GM18951 (cell line): ENCODE data around the gene MAGI1.
"Not testable (repeated sequence)": the region's sequence is repeated elsewhere in the genome, so short reads cannot be mapped to it uniquely, and the experiment has no call there.

Experiments
- POLR2A ChIP-seq: IDR thresholded peaks from 4 replicates; pipeline ENCODE4 v1.6.1; 2011; ENCODE audit warnings: mild to moderate bottlenecking; ENCODE audit not compliant: insufficient read length, insufficient read depth; ENCODE audit errors: extremely low read depth
- in situ Hi-C: fragments of 300-500 bp; cut with MboI; formaldehyde crosslinking; loops from one replicate; pipeline ENCODE4 v1.12.0; 2022; ENCODE audit warnings: low sequenced_read_pairs, mixed read lengths, inconsistent platforms; ENCODE audit not compliant: unreplicated experiment

MAGI1 gene

DNA sequence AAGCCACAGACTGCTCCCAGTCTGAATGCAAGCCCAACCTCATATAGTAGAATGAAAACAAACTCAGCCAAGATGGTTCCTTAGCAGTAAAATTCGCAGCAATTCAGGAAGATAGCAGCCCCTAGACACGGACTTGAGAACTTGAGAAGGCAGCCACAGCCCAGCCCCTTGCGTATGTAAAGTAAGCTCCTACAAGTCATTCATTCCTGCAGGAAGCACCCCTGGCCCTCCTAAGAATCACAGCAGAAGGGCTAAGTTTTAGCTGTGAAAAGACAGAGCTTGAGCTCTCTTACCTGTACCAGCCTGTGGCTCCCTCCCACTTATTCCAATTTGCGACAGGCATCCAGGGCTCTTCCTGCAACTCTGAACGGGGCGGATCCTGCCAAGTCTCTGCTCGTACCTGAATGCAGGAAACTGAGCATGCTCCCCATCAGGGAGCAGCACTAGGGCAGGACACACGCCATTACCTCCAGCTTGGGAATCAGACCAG lies 136.4 kb downstream of the MAGI1 start:
- in situ Hi-C loops = no loop called here
- no peak for TF ChIP-seq POLR2A

- in situ Hi-C loops = no loop called here
- no peak for TF ChIP-seq POLR2A
Observed at GRCh38 chr3:65901226-65901625, 137.5 kb downstream of the MAGI1 start.

DNA sequence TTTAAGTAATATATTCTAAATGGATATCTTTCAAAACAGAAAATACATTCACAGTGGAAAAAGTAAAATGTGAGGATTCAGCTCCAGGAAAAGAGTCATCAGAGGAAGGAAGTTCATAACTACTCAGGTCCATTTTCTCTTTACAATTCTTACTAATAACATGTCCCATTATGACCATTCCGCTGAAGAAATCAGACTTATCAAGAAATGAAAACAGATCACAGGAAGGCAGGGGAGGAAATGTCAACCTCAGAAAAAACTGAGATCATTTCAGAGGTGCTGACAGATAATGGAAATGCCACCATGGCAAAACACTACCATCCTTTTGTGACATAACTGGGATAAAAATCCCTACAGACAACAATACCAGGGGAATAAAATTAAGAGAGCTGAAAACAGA lies 139.5 kb downstream of the MAGI1 start:
- no peak for TF ChIP-seq POLR2A
- in situ Hi-C loops = no loop called here

- in situ Hi-C loops = no loop called here
- TF ChIP-seq POLR2A = no peak
Observed at GRCh38 chr3:65897766-65898165, 141.0 kb downstream of the MAGI1 start.

- TF ChIP-seq POLR2A = no peak
- in situ Hi-C loops = no loop called here
Observed at GRCh38 chr3:65896321-65896720, 142.4 kb downstream of the MAGI1 start.

- TF ChIP-seq POLR2A = no peak
- in situ Hi-C loops = no loop called here
Observed at GRCh38 chr3:65894679-65895453, 143.9 kb downstream of the MAGI1 start.

GRCh38 chr3:65894126-65894525 lies 144.6 kb downstream of the MAGI1 start:
- in situ Hi-C loops = no loop called here
- no peak for TF ChIP-seq POLR2A

DNA sequence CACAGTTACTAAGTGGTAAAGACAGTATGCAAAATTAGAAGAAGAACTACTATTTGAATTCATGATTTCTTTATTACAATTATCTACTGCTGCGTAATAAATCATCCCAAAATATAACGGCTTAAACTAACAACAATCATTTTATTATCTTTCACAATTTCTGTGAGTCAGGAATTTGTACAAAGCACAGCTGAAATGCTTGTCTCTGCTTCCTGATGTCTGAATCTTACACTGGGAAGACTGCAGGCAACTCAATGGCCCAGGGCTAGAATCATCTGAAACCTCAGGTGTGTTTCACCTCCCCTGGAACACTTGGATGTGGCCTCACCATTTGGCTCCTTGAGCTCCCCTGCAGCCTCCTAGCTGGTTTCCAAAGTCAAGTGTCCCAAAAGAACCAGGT lies 145.1 kb downstream of the MAGI1 start:
- in situ Hi-C loops = no loop called here
- TF ChIP-seq POLR2A = no peak

DNA sequence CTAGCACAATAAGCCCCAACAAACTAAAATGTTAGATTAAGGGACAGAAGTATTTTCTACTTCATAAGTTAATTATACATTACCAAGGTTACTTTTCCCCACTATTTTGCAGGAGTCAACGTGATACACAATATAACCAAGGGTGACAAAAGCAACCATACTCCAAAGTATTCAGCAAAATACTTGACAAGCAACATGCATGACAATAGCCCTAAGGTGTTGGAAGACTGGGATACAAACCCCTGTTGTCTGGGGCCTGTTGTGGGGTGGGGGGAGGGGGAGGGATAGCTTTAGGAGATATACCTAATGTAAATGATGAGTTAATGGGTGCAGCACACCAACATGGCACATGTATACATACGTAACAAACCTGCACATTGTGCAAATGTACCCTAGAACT lies 147.2 kb downstream of the MAGI1 start:
- in situ Hi-C loops = not testable (repeated sequence)

DNA sequence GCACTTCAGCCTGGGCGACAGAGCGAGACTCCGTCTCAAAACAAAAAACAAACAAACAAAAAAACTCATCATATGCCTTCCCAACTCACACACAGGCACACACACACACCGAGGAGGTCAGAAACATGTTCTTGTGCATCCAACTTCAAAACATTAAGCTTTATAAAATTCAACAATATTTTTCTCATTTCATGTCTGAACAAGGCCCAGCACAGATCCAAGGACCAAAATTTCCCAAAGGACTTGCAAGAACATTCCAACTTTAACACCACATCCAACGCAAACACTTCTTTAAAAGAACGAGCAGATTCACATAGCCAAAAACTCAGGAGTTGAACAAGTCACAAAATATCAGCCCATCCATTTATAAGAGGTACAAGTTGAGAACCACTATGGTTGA lies 148.4 kb downstream of the MAGI1 start:
- no peak for TF ChIP-seq POLR2A
- in situ Hi-C loops = no loop called here

- in situ Hi-C loops = no loop called here
- no peak for TF ChIP-seq POLR2A
Observed at GRCh38 chr3:65889707-65890099, 149.0 kb downstream of the MAGI1 start.

DNA sequence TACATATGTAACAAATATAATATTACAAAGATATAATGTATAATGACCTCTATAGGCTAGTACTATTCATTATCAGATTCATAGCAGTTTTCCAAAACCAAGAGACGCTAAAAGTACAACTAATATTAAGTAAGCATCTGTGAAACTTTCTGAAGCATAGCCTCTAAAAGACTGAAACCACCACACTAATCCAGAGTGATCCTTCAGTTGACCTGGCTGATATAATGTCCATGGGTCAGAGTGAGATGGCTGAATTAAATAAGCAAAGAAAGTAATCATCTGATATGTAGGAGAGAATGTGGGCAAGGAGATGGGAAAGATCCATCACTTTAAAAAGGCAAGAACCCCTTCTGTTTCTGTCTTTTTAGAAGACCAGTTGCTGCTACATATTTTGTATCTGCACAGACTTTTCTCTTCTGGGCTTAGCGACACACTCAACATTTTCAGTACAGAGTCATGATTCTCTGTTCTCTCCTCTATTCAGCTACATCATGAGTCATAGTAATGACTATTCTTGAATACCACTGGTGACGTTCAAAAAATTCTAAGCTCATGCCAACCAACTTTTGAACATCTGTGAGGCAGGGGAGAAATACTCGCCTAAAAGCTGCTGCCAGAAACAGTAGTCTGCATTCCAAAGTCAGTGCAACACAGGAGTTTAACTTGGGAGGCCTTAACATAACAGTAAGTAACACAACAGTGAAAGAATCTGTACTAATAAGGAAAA lies 149.6 kb downstream of the MAGI1 start:
- in situ Hi-C loops = no loop called here
- TF ChIP-seq POLR2A = no peak

DNA sequence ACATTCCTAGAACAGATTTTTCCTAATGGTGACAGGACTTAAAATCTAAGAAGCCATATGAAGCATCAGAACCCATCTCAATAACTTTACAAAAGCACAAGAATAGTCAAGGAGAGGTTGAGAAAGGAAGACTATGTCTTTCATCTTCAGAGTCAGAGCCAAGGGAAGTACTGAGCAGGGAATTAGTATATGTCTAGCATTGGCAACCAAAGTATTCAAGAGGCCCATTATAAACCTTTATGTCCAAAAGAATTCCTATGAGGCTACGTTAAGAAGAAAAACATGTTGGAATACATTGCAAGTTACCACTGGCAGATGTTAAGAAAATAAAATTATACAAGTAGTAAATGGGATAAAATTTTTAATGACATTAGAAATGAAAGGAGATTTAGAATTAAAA lies 150.5 kb downstream of the MAGI1 start:
- in situ Hi-C loops = no loop called here
- TF ChIP-seq POLR2A = no peak

DNA sequence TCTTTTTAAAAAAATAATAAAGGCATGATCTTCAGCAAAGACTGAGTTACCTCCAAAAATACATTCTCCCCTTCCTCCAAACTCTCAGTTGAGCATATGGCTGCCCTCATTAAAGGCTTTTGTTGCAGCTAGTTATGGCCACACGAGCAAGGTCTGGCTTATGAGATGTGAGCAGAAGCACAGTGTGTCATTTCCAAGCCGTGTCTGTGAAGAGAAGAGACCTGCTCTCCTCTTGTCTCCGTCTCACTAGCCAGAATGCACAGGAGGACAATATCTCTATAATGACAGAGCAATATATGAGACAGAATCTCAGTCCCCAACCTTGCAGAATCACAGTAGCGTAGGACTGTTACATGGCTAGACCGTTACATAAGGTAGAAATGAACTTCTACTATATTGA lies 152.3 kb downstream of the MAGI1 start:
- in situ Hi-C loops = no loop called here
- TF ChIP-seq POLR2A = no peak
